Fibroblast of lung (primary cell): ENCODE data around the gene FGF14. TPM values are rescaled to one million over a fixed set of nuclear protein-coding genes. Genes with fewer than 3 reads are reported as not detected.

Source experiments
- DNase-seq, 2 donors: peaks; one replicate each; pipeline versions ENCODE4 v3.0.0 to v3.0.0-alpha.2; 2010; ENCODE audit warnings: low read depth in 2 of 2
- H2AFZ ChIP-seq: 2 replicates; pipeline ENCODE4 v1.5.1; 2012; ENCODE audit warnings: low read length, control low read depth, inconsistent platforms
- H3K27ac ChIP-seq: 2 replicates; pipeline ENCODE4 v1.5.1; 2011; ENCODE audit warnings: low read length, control low read depth; ENCODE audit not compliant: insufficient read depth
- H3K27me3 ChIP-seq: 2 replicates; pipeline ENCODE4 v1.5.1; 2011; ENCODE audit warnings: mild to moderate bottlenecking, low read length; ENCODE audit not compliant: control insufficient read depth, insufficient read depth
- H3K36me3 ChIP-seq: 2 replicates; pipeline ENCODE4 v1.5.1; 2011; ENCODE audit warnings: low read length; ENCODE audit not compliant: control insufficient read depth, insufficient read depth
- H3K4me1 ChIP-seq: 2 replicates; pipeline ENCODE4 v1.5.1; 2011; ENCODE audit warnings: low read length; ENCODE audit not compliant: control insufficient read depth, insufficient read depth; ENCODE audit errors: extremely low read depth
- H3K4me2 ChIP-seq: 2 replicates; pipeline ENCODE4 v1.5.1; 2011; ENCODE audit warnings: low read length, control low read depth; ENCODE audit not compliant: insufficient read depth; ENCODE audit errors: extremely low read depth
- H3K4me3 ChIP-seq, 4 experiments: fragments of 200-600 bp in 1 of 4; sonication (generic) in 1 of 4; replicated peaks in 1 of 4; 2 replicates each; pipeline ENCODE4 v1.5.1; 2011 to 2016; ENCODE audit warnings: low read length in 4 of 4, low read depth in 3 of 4, mild to moderate bottlenecking in 3 of 4, control low read depth in 2 of 4, inconsistent platforms in 1 of 4, mixed read lengths in 1 of 4; ENCODE audit not compliant: insufficient read depth in 1 of 4; ENCODE audit errors: control extremely low read depth in 1 of 4
- H3K79me2 ChIP-seq: 2 replicates; pipeline ENCODE4 v1.5.1; 2012; ENCODE audit warnings: mild to moderate bottlenecking, low read length, inconsistent platforms; ENCODE audit not compliant: control insufficient read depth, insufficient read depth
- H3K9ac ChIP-seq: 2 replicates; pipeline ENCODE4 v1.5.1; 2011; ENCODE audit warnings: mild to moderate bottlenecking, low read length, control low read depth; ENCODE audit not compliant: insufficient read depth
- H3K9me3 ChIP-seq: 2 replicates; pipeline ENCODE4 v1.5.1; 2012; ENCODE audit warnings: low read depth, low read length; ENCODE audit not compliant: control insufficient read depth, insufficient read depth
- H4K20me1 ChIP-seq: 2 replicates; pipeline ENCODE4 v1.5.1; 2011; ENCODE audit warnings: low read length; ENCODE audit not compliant: control insufficient read depth, insufficient read depth; ENCODE audit errors: extremely low read depth
- EZH2 ChIP-seq: IDR thresholded peaks from 2 replicates; pipeline ENCODE4 v1.5.1; 2012; ENCODE audit warnings: low read length, control low read depth, mild to moderate bottlenecking; ENCODE audit errors: missing control alignments
- polyA plus RNA-seq, 2 donors: library from polyadenylated mRNA; depleted of rRNA in 1 of 2; stranded (reverse) in 1 of 2; unstranded in 1 of 2; fragments of >200 nt; gene quantifications; 2 replicates each; pipeline ENCODE4 v1.2.1, GENCODE V29; 2011 to 2012; ENCODE audit warnings: missing spikeins in 1 of 2
- total RNA-seq: library from RNA; depleted of rRNA; stranded (reverse); fragments of >200 nt; gene quantifications from 2 replicates; pipeline ENCODE4 v1.2.1, GENCODE V29; 2014
- TF ChIP-seq, protein P1 (sequence below), 2 donors: IDR thresholded peaks in 1 of 2; conservative IDR thresholded peaks in 1 of 2; 1 replicate in 1 of 2; 2 replicates in 1 of 2; pipeline ENCODE4 v1.5.1; 2011 to 2012; ENCODE audit warnings: low read length in 2 of 2, control low read depth in 1 of 2, inconsistent platforms in 1 of 2, low read depth in 1 of 2, mild to moderate bottlenecking in 1 of 2

The FGF14 gene
- total and polyA plus RNA-seq, 2 donors (not counting 1 experiment from before 2014, with no cell fraction given) = 0.94 to 7.8 TPM

DNA sequence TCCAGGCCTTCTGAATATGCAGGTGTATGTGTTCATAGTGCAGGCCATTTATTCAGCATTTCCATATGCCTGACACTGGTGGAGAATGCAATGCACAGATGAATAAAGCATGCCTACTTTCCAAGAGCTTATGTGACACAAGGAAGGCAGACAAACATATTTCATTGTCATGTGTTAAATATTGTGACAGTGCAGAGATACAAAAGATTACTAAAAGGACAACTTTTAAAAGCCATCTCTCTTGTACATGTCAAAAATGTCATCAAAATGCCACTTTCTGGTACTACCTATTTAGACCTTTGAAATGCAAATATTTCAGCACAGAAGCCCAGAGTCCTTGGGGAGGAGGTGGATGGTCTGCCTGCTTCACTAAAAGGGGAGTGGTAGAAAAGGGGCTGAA, 254.5 kb downstream of the FGF14 start:
- Histone ChIP-seq H3K79me2 (no peaks in the 10 kb centered on the region), H3K4me2 (no peak overlapping the region), H4K20me1 (no peaks in the 10 kb centered on the region), H3K27me3 (no peaks in the 10 kb centered on the region), H3K4me1 (no peaks in the 10 kb centered on the region), H2AFZ (no peak overlapping the region), H3K4me3 (no peak overlapping the region), H3K27ac (no peak overlapping the region), H3K36me3 (no peaks in the 10 kb centered on the region), H3K9me3 (no peaks in the 10 kb centered on the region), H3K9ac (no peak overlapping the region)
- no peak for DNase-seq
- TF ChIP-seq, protein P1, sequence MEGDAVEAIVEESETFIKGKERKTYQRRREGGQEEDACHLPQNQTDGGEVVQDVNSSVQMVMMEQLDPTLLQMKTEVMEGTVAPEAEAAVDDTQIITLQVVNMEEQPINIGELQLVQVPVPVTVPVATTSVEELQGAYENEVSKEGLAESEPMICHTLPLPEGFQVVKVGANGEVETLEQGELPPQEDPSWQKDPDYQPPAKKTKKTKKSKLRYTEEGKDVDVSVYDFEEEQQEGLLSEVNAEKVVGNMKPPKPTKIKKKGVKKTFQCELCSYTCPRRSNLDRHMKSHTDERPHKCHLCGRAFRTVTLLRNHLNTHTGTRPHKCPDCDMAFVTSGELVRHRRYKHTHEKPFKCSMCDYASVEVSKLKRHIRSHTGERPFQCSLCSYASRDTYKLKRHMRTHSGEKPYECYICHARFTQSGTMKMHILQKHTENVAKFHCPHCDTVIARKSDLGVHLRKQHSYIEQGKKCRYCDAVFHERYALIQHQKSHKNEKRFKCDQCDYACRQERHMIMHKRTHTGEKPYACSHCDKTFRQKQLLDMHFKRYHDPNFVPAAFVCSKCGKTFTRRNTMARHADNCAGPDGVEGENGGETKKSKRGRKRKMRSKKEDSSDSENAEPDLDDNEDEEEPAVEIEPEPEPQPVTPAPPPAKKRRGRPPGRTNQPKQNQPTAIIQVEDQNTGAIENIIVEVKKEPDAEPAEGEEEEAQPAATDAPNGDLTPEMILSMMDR (conservative IDR thresholded peaks at IDR 0.05 in 1 of 2, IDR thresholded peaks at IDR 0.05 in 1 of 2; ENCODE audit: low read depth in 1 of 2, low read length in 2 of 2) = no peak
- TF ChIP-seq EZH2 = no peak

DNA sequence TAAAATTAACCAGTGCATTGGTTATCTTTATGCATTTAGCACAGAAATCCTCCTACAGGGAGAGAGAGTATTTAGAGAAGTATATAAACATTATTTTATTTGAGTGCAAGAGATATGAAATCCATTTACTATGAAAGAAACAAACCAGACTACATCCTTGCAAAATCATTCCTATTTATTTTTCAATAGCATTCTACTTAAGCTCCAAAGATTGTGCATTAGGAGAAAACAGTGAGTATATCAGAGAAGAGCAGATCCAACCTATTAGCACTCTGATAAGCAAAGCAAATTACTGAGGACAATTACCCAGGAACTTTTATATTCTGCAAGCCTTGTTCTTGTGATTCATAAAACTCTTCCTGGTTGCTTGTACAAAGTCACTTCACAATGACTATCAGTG, 256.1 kb downstream of the FGF14 start:
- Histone ChIP-seq H3K27me3 (no peaks in the 10 kb centered on the region), H3K9me3 (no peaks in the 10 kb centered on the region), H3K79me2 (no peaks in the 10 kb centered on the region), H3K4me3 (no peak overlapping the region), H3K36me3 (no peaks in the 10 kb centered on the region), H4K20me1 (no peaks in the 10 kb centered on the region), H3K4me1 (no peaks in the 10 kb centered on the region), H3K4me2 (no peak overlapping the region), H3K27ac (no peak overlapping the region), H2AFZ (no peak overlapping the region), H3K9ac (no peak overlapping the region)
- DNase-seq = no peak
- TF ChIP-seq, protein P1 (conservative IDR thresholded peaks at IDR 0.05 in 1 of 2, IDR thresholded peaks at IDR 0.05 in 1 of 2; ENCODE audit: low read depth in 1 of 2, low read length in 2 of 2) = no peak
- no peak for TF ChIP-seq EZH2

DNA sequence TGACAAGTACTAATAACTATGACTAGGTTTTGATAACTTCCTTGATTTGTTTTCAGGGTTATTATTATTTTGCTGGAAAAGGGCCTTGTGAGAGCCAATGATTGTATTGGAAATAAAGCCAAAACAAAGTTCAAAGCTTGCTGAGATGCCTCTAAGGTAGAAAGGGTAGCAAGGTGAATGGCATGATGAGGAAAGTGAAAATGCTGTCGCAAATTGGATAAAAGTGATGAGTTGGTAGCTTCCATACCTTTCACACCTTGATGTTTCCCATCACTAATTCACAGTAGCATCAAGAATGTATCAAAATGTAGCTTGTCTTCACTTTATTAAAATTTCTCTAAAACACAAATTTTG, 259.4 kb downstream of the FGF14 start:
- H3K9ac ChIP-seq = no peak overlapping the region
- no peaks in the 10 kb centered on the region for H3K36me3 ChIP-seq
- no peaks in the 10 kb centered on the region for H3K27me3 ChIP-seq
- no peaks in the 10 kb centered on the region for H3K79me2 ChIP-seq
- no peak for DNase-seq
- no peaks in the 10 kb centered on the region for H4K20me1 ChIP-seq
- H3K4me1 ChIP-seq = no peaks in the 10 kb centered on the region
- H2AFZ ChIP-seq = no peak overlapping the region
- H3K4me2 ChIP-seq = no peak overlapping the region
- TF ChIP-seq EZH2 = no peak
- TF ChIP-seq, protein P1 (conservative IDR thresholded peaks at IDR 0.05 in 1 of 2, IDR thresholded peaks at IDR 0.05 in 1 of 2; ENCODE audit: low read depth in 1 of 2, low read length in 2 of 2) = no peak
- H3K9me3 ChIP-seq = no peaks in the 10 kb centered on the region
- H3K4me3 ChIP-seq = no peak overlapping the region
- no peak overlapping the region for H3K27ac ChIP-seq
